GM12892 (cell line): ENCODE data around the gene STMN3.

Experiments
- DNase-seq: peaks from one replicate; pipeline ENCODE4 v3.0.0; 2011; ENCODE audit not compliant: insufficient read length
- FAIRE-seq: peaks from 2 replicates; lab custom pipeline; 2011; peaks lifted over from hg19 to GRCh38; lab: Jason Lieb, UNC
- POLR2A ChIP-seq: IDR thresholded peaks from 2 replicates; pipeline ENCODE4 v1.6.1; 2011; ENCODE audit warnings: low read depth, low read length, control low read depth
- POLR2AphosphoS5 ChIP-seq: IDR thresholded peaks from 2 replicates; pipeline ENCODE4 v1.6.1; 2011; ENCODE audit warnings: low read depth, low read length, control low read depth
- TAF1 ChIP-seq: IDR thresholded peaks from 2 replicates; pipeline ENCODE4 v1.6.1; 2011; ENCODE audit warnings: low read depth, mild to moderate bottlenecking, control low read depth, low read length, borderline replicate concordance

The STMN3 gene

GRCh38 chr20:63690898-63691710, 37.9 kb upstream of the STMN3 start:
- FAIRE-seq: no peak
- DNase-seq: no peak
- TF ChIP-seq TAF1: no peak
- no peak for TF ChIP-seq POLR2AphosphoS5
- TF ChIP-seq POLR2A: no peak

DNA sequence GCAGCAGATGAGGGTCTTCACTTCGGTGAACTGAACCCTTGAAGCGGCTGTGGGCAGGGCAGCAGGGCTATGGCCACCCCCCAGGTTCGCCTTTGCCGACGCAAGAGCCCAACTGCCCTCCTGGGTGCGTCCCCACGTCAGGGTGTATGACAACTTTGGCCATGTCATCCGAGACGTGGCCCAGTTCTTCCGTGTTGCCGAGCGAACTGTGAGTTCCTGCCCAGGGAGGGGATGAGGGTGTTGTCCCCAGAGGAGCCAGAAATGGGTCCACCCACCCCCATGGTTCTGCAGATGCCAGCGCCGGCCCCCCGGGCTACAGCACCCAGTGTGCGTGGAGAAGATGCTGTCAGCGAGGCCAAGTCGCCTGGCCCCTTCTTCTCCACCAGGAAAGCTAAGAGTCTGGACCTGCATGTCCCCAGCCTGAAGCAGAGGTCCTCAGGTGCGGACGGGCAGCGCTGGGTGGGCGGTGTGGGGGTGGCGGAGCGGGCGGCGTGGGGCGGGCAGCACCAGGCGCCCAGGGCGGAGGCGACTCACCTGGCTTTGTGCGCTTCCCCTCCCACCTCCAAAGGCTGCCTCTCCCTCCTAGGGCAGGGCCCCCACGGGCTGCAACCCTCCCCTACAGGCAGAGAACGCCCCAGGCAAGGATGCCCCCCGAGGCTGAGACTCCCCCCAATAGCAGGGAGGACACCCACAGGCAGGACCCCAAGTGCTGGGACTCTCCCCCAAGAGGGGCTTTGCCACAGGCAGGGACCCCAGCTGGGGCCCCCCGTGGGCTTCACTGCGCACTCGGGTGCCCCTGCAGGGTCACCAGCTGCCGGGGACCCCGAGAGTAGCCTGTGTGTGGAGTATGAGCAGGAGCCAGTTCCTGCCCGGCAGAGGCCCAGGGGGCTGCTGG, 37.0 kb upstream of the STMN3 start:
- DNase-seq: no peak
- no peak for FAIRE-seq
- no peak for TF ChIP-seq POLR2AphosphoS5
- no peak for TF ChIP-seq TAF1
- no peak for TF ChIP-seq POLR2A

- TF ChIP-seq POLR2AphosphoS5: no peak
- FAIRE-seq (no peak), DNase-seq (no peak)
Observed at GRCh38 chr20:63689046-63690002, 36.1 kb upstream of the STMN3 start.

DNA sequence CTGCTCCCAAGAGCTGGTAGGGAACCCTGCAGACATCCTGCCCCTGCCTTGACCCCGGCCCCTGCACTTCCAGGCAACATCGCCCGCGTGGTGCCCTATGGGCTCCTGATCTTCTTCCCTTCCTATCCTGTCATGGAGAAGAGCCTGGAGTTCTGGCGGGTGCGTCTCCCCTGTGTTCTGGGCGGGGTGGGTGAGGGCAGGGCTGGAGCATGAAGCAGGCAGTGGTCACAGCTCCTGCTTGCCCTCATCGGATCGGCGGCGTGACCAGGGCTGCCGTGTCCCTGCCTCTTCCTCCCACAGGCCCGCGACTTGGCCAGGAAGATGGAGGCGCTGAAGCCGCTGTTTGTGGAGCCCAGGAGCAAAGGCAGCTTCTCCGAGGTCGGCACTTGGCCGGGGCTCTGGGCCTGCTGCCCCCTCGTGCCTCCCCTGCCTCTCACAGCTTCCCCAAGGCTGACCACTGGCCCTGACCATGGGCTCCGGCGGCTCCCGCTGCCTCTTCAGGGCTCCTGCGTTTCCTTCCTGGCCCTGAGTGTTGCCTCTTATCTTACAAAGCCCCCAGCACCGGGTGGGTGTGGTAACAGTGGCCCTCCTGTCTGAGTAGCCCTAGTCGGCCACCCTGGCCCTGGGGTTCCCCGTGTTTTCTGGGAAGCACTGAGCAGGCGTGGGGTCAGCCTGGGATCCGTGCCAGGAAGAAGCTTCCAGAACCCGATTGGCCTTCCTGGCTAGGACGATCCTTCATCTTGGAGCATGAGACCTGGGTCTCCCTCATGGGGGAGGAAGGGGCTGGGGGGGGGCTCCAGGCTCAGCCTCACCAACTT, 35.2 kb upstream of the STMN3 start:
- no peak for FAIRE-seq
- no peak for TF ChIP-seq POLR2AphosphoS5
- TF ChIP-seq TAF1: no peak
- TF ChIP-seq POLR2A: no peak
- DNase-seq: no peak

- DNase-seq: no peak
- no peak for FAIRE-seq
- no peak for TF ChIP-seq POLR2AphosphoS5
- TF ChIP-seq TAF1: no peak
- TF ChIP-seq POLR2A: no peak
Observed at GRCh38 chr20:63687419-63688178, 34.4 kb upstream of the STMN3 start.

DNA sequence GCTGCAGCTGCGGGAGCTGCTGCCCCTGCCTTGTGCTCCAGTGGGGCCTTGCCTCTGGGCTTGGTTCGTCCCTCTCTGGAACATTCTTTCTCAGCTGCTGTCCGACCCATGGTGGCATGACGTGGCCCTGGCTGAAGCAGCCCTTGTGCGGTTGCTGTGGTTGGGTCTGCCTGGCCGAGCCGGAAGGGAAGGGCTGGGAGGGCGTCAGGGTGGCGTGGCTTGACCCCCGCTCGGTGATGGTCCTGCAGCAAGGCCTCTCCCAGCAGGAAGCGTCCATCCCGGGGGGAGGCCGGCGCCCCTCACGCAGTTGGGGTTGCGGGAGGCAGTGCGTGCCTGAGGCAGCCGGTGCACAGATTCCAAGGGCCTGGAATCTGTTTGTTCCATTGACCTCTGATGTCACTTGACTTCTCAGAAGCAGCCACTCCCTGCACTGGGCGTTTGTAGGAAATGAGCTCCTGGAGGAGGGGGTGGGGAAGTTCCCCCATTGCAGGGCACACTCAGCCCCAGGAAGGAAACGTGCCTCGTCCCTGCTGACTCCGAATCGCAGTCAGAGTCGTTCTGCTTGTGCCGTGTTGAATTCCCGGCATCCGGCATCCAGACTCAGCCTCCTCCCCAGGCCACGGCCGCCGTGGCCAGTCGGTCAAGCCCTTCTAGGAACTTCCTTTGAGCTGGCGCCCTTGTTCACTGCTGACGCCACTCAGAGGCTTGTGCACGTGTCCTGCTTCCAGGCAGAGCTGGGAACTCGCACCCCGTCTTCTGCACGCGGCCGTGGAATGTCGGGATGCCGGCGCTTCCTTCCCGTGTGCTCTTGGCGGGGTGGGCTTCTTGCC, 33.5 kb upstream of the STMN3 start:
- TF ChIP-seq POLR2A (no peak), POLR2AphosphoS5 (no peak), TAF1 (no peak)
- FAIRE-seq: no peak
- no peak for DNase-seq

GRCh38 chr20:63686094-63686491, 32.9 kb upstream of the STMN3 start:
- no peak for FAIRE-seq
- no peak for DNase-seq
- no peak for TF ChIP-seq POLR2A
- TF ChIP-seq TAF1: no peak
- TF ChIP-seq POLR2AphosphoS5: no peak; the same call in 1 of the 2 replicates

DNA sequence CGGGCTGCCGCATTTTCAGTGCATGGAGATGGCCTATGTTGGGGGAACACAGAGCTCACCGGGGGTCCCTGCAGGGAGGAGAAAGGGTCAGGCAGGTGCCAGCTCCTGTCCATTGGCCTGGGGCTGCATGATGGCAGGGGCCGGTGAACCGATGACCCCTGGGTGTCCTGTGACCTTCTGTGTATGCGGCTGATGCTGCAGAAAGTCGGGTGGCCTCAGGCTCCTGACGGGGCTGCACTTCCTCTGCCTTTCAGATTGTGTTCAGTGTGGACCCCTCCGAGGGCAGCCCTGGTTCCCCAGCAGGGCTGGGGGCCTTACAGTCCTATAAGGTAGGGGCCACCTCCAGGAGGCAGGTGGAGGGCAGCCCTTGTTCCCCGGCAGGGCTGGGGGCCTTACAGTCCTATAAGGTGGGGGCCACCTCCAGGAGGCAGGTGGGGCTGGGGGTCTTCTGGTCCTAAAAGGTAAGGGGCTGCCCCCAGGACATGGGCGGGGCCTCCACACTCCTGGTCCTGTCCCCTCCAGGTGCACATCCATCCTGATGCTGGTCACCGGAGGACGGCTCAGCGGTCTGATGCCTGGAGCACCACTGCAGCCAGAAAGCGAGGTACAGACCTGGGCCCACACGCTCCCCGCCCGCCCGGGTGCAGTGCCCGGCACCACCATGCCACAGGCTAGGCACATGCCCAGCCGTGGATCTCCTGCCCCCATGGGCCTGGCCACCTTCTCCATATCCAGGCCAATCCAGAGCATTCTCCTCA, 32.2 kb upstream of the STMN3 start:
- no peak for TF ChIP-seq POLR2A
- TF ChIP-seq TAF1: no peak
- 0 out of 2 replicates have a peak, but pooled peaks have one; percentile 30 for TF ChIP-seq POLR2AphosphoS5
- no peak for FAIRE-seq
- DNase-seq: no peak
